A549 (cell line): ENCODE results near the gene GPR17. TPM values are rescaled to one million over a fixed set of nuclear protein-coding genes. Genes with fewer than 3 reads are reported as not detected.
A peak's percentile ranks its signal among the peaks of the same experiment; 100 is the strongest.

Source experiments
- ATAC-seq, 2 experiments: fragments of 200-7000 bp in 1 of 2; fragments of >200 bp in 1 of 2; cut with Nextera tagmentation in 1 of 2; cut with Tn5 transposase in 1 of 2; 3 replicates each; pipeline versions ENCODE4 v1.8.0 to v1.9.1; 2018 to 2020; ENCODE audit warnings: mild to moderate bottlenecking in 1 of 2, moderate library complexity in 1 of 2
- CTCF ChIA-PET: fragments of 300-600 bp; sonication (Branson Sonifier 250); formaldehyde crosslinking; extraction: SDS; loops from one replicate; lab custom pipeline; 2021; ENCODE audit warnings: antibody characterized with exemption, inconsistent platforms; lab: Yijun Ruan, JAX
- POLR2A ChIA-PET: fragments of 350-600 bp; formaldehyde crosslinking; extraction: SDS; loops from one replicate; lab custom pipeline; 2021; ENCODE audit warnings: antibody characterized with exemption, inconsistent platforms; lab: Yijun Ruan, JAX
- DNase-seq, 2 experiments: peaks; one replicate each; pipeline versions ENCODE4 v3.0.0 to v3.0.0-alpha.2; 2011 to 2016; ENCODE audit warnings: low read depth in 1 of 2, low spot score in 1 of 2
- FAIRE-seq: peaks from 2 replicates; lab custom pipeline; 2011; peaks lifted over from hg19 to GRCh38; lab: Jason Lieb, UNC
- H3K27ac ChIP-seq, 2 experiments: fragments of >200 bp; sonication (Bioruptor Twin); formaldehyde crosslinking; 3 replicates each; pipeline ENCODE4 v1.5.1; 2016 to 2017
- H3K4me1 ChIP-seq: fragments of >200 bp; sonication (Bioruptor Twin); formaldehyde crosslinking; 3 replicates; pipeline ENCODE4 v1.6.1; 2016
- H3K4me2 ChIP-seq: fragments of >200 bp; sonication (Bioruptor Twin); formaldehyde crosslinking; 3 replicates; pipeline ENCODE4 v1.6.1; 2016
- H3K4me3 ChIP-seq: fragments of >200 bp; sonication (Bioruptor Twin); formaldehyde crosslinking; 3 replicates; pipeline ENCODE4 v1.5.1; 2016
- H3K9me3 ChIP-seq: fragments of >200 bp; sonication (Bioruptor Twin); formaldehyde crosslinking; 3 replicates; pipeline ENCODE4 v1.6.1; 2016
- ATOH8 ChIP-seq: fragments of 250-450 bp; sonication (Bioruptor Pico); IDR thresholded peaks from 2 replicates; pipeline ENCODE4 v1.5.0; 2020; ENCODE audit warnings: low read depth, mild to moderate bottlenecking, moderate library complexity
- BCL3 ChIP-seq: fragments of >200 bp; sonication (Bioruptor Twin); formaldehyde crosslinking; IDR thresholded peaks from 3 replicates; pipeline ENCODE4 v1.6.1; 2016
- BHLHE40 ChIP-seq: IDR thresholded peaks from 2 replicates; pipeline ENCODE4 v1.6.1; 2012; ENCODE audit warnings: low read depth, low read length, inconsistent platforms
- CHD2 ChIP-seq: fragments of 150-350 bp; IDR thresholded peaks from 2 replicates; pipeline ENCODE4 v1.6.1; 2014; ENCODE audit warnings: low read length; ENCODE audit not compliant: partially characterized antibody
- CTCF ChIP-seq: fragments of >200 bp; sonication (Bioruptor Twin); formaldehyde crosslinking; IDR thresholded peaks from 3 replicates; pipeline ENCODE4 v1.5.1; 2016
- E2F6 ChIP-seq: IDR thresholded peaks from 2 replicates; pipeline ENCODE4 v1.6.1; 2012; ENCODE audit warnings: low read depth, borderline replicate concordance
- EP300 ChIP-seq, 2 experiments: fragments of >200 bp; sonication (Bioruptor Twin); formaldehyde crosslinking; IDR thresholded peaks; 2 replicates in 1 of 2; 3 replicates in 1 of 2; pipeline ENCODE4 v1.6.1; 2016 to 2017
- FOSL2 ChIP-seq, 2 experiments: fragments of 450-650 bp in 1 of 2; fragments of >200 bp in 1 of 2; sonication (Bioruptor Twin) in 1 of 2; formaldehyde crosslinking; IDR thresholded peaks; 2 replicates each; pipeline versions ENCODE4 v1.5.0 to v1.6.1; 2016 to 2020; ENCODE audit warnings: mild to moderate bottlenecking in 1 of 2, moderate library complexity in 1 of 2
- HES2 ChIP-seq: fragments of >200 bp; sonication (Bioruptor Twin); formaldehyde crosslinking; IDR thresholded peaks from 2 replicates; pipeline ENCODE4 v1.6.1; 2016
- HEYL ChIP-seq: fragments of 250-450 bp; sonication (Bioruptor Pico); IDR thresholded peaks from 2 replicates; pipeline ENCODE4 v1.8.0; 2021; ENCODE audit warnings: mild to moderate bottlenecking, moderate library complexity
- HMGXB4 ChIP-seq: fragments of 250-450 bp; sonication (Bioruptor Pico); IDR thresholded peaks from 2 replicates; pipeline ENCODE4 v1.5.0; 2021; ENCODE audit warnings: mild to moderate bottlenecking, moderate library complexity, borderline replicate concordance
- HOXA7 ChIP-seq: fragments of 250-450 bp; sonication (Bioruptor Pico); IDR thresholded peaks from 2 replicates; pipeline ENCODE4 v1.5.0; 2020; ENCODE audit warnings: mild to moderate bottlenecking, moderate library complexity
- HOXB5 ChIP-seq: fragments of 250-450 bp; sonication (Bioruptor Pico); IDR thresholded peaks from 2 replicates; pipeline ENCODE4 v1.5.0; 2020; ENCODE audit warnings: mild to moderate bottlenecking, moderate library complexity
- JUN ChIP-seq, 2 experiments: fragments of >200 bp; sonication (Bioruptor Twin); formaldehyde crosslinking; IDR thresholded peaks; 2 replicates in 1 of 2; 3 replicates in 1 of 2; pipeline ENCODE4 v1.6.1; 2016 to 2017
- JUNB ChIP-seq: fragments of >200 bp; sonication (Bioruptor Twin); formaldehyde crosslinking; IDR thresholded peaks from 2 replicates; pipeline ENCODE4 v1.6.1; 2016
- MAX ChIP-seq: IDR thresholded peaks from 2 replicates; pipeline ENCODE4 v1.6.1; 2012
- NPAS2 ChIP-seq: fragments of 250-450 bp; sonication (Bioruptor Pico); IDR thresholded peaks from 2 replicates; pipeline ENCODE4 v1.8.0; 2022; ENCODE audit warnings: mild to moderate bottlenecking, moderate library complexity, borderline replicate concordance
- POLR2A ChIP-seq: IDR thresholded peaks from 2 replicates; pipeline ENCODE4 v1.6.1; 2012; ENCODE audit warnings: mild to moderate bottlenecking, low read length
- RAD21 ChIP-seq, 2 experiments: fragments of >200 bp in 1 of 2; sonication (Bioruptor Twin) in 1 of 2; formaldehyde crosslinking in 1 of 2; IDR thresholded peaks in 1 of 2; conservative IDR thresholded peaks in 1 of 2; 2 replicates in 1 of 2; 3 replicates in 1 of 2; pipeline ENCODE4 v1.6.1; 2012 to 2018; ENCODE audit warnings: inconsistent platforms in 1 of 2
- RFX5 ChIP-seq: fragments of 450-650 bp; IDR thresholded peaks from 2 replicates; pipeline ENCODE4 v1.7.1; 2014; ENCODE audit warnings: antibody characterized with exemption, mild to moderate bottlenecking, moderate library complexity
- SMC3 ChIP-seq: fragments of >200 bp; sonication (Bioruptor Twin); formaldehyde crosslinking; IDR thresholded peaks from 3 replicates; pipeline ENCODE4 v1.6.1; 2018; ENCODE audit warnings: inconsistent platforms
- TFCP2L1 ChIP-seq: fragments of 250-450 bp; sonication (Bioruptor Pico); IDR thresholded peaks from 2 replicates; pipeline ENCODE4 v1.5.0; 2021; ENCODE audit warnings: mild to moderate bottlenecking
- TP53 ChIP-seq: fragments of 250-450 bp; sonication (Bioruptor Pico); IDR thresholded peaks from 2 replicates; pipeline ENCODE4 v1.5.0; 2021; ENCODE audit warnings: mild to moderate bottlenecking, moderate library complexity
- USF2 ChIP-seq: fragments of 450-650 bp; IDR thresholded peaks from 2 replicates; pipeline ENCODE4 v1.6.1; 2014; ENCODE audit warnings: antibody characterized with exemption
- ZC3H11A ChIP-seq: fragments of 450-650 bp; IDR thresholded peaks from 2 replicates; pipeline ENCODE4 v1.6.1; 2014; ENCODE audit warnings: antibody characterized with exemption, mild to moderate bottlenecking
- WGBS: methylation state at CpG from one replicate; pipeline ENCODE4 v1.1.6; 2017; ENCODE audit errors: missing lambda C conversion rate; 5-methylcytosine and 5-hydroxymethylcytosine counted together
- polyA plus RNA-seq, 4 experiments: library from polyadenylated mRNA; depleted of rRNA in 3 of 4; stranded (reverse); fragments of >200 nt; fragmentation: RNase III in 1 of 4; extraction: RNeasy Plus Mini Kit Qiagen cat#74134 plus additional on column Dnase treatment in 1 of 4; gene quantifications; 2 replicates in 3 of 4; 3 replicates in 1 of 4; pipeline ENCODE4 v1.2.3, GENCODE V29; 2011 to 2017

The GPR17 gene
- polyA plus RNA-seq, 2 of the 4 experiments (the other 2 are of a cell fraction): not detected

GRCh38 chr2:127694986-127695385, 49.0 kb downstream of the GPR17 start:
- DNase-seq (no peak), ATAC-seq (no peak), FAIRE-seq (no peak)
- WGBS: 94% methylated on average over 9 of the region's 9 CpGs
- TF ChIP-seq USF2 (no peak), BHLHE40 (no peak), BCL3 (no peak), E2F6 (no peak), FOSL2 (IDR thresholded peaks at IDR 0.05) (no peak), FOSL2 (CRISPR knock-in tag; IDR thresholded peaks at IDR 0.05) (peak; percentile 11; the same call in 1 of the 2 replicates), TFCP2L1 (CRISPR knock-in tag) (no peak)
- CTCF ChIA-PET: interaction anchor here (0.9 to 3.4 kb wide), 8 partner anchors 9 to 104 kb away, joined by 3 to 19 read pairs (median 6); partner anchors contain the start of gene LIMS2
- peak overlapping the region; percentile 71 for H3K4me2 ChIP-seq
- H3K9me3 ChIP-seq: peaks cover 10% of the 10 kb centered on the region
- H3K4me1 ChIP-seq: peaks cover 11% of the 10 kb centered on the region
- no peak overlapping the region; the same call in 2 of the 3 replicates for H3K4me3 ChIP-seq
- POLR2A ChIA-PET: no interaction called here
- H3K27ac ChIP-seq: peak overlapping the region; percentile 64 to 83

GRCh38 chr2:127695491-127696472, 49.8 kb downstream of the GPR17 start:
- ChIA-PET CTCF (interaction anchor here (0.6 to 3.4 kb wide), 25 partner anchors 9 to 656 kb away, joined by 3 to 19 read pairs (median 4); partner anchors contain the start of gene LIMS2), POLR2A (no interaction called here)
- H3K4me2 ChIP-seq: peak overlapping the region; percentile 71
- DNase-seq (peak; percentile 69 to 80), FAIRE-seq (no peak), ATAC-seq (peak; percentile 84 to 93)
- 48% methylated on average over 32 of the region's 52 CpGs for WGBS
- peak overlapping the region; percentile 64 to 83 for H3K27ac ChIP-seq
- H3K4me3 ChIP-seq: peak overlapping the region; percentile 39
- H3K9me3 ChIP-seq: peaks cover 2% of the 10 kb centered on the region
- H3K4me1 ChIP-seq: peaks cover 19% of the 10 kb centered on the region
- peak; percentile 57 for TF ChIP-seq SMC3
- TF ChIP-seq RFX5: no peak
- 0 out of 2 replicates have a peak, but pooled peaks have one; percentile 61 for TF ChIP-seq HOXB5 (CRISPR knock-in tag)
- peak; percentile 93 for TF ChIP-seq E2F6
- TF ChIP-seq ZC3H11A: no peak
- TF ChIP-seq TP53: peak; percentile 71; the same call in 1 of the 2 replicates
- no peak for TF ChIP-seq HES2
- TF ChIP-seq MAX: peak; percentile 92
- TF ChIP-seq RAD21 (conservative IDR thresholded peaks at IDR 0.05 in 1 of 2, IDR thresholded peaks at IDR 0.05 in 1 of 2): peak; percentile 68 to 75
- TF ChIP-seq CTCF: peak; percentile 88
- no peak; the same call in 1 of the 2 replicates for TF ChIP-seq POLR2A
- peak; percentile 63; the same call in 1 of the 2 replicates for TF ChIP-seq HMGXB4 (CRISPR knock-in tag)
- 0 out of 5 replicates have a peak, but pooled peaks of 1 of the 2 experiments have one; percentile 32 for TF ChIP-seq JUN (IDR thresholded peaks at IDR 0.05)
- no peak for TF ChIP-seq HEYL
- no peak for TF ChIP-seq CHD2
- TF ChIP-seq NPAS2 (CRISPR knock-in tag): no peak
- TF ChIP-seq JUNB: no peak
- TF ChIP-seq ATOH8 (CRISPR knock-in tag): 0 out of 2 replicates have a peak, but pooled peaks have one; percentile 32
- TF ChIP-seq HOXA7 (CRISPR knock-in tag): no peak
- TF ChIP-seq EP300 (IDR thresholded peaks at IDR 0.05): no peak
